Subcutaneous adipose tissue (tissue), 4 donors: ENCODE data around the gene TMA16. TPM values are rescaled to one million over a fixed set of nuclear protein-coding genes. Genes with fewer than 3 reads are reported as not detected.

Experiments used
- total RNA-seq, 4 donors: library from RNA; depleted of rRNA; stranded (reverse); fragments of >200 nt; gene quantifications; one replicate each; pipeline ENCODE4 v1.1.0, GENCODE V29; 2016
- TF ChIP-seq, protein P1 (sequence below): fragments of 450-650 bp; IDR thresholded peaks from one replicate; pipeline ENCODE4 v1.5.1; 2016; ENCODE audit warnings: low read depth, mild to moderate bottlenecking, control low read depth, antibody characterized with exemption, moderate library complexity

The TMA16 gene
- total RNA-seq, 4 donors from 2014 or later = 23.5 to 43.7 (median 28.7) TPM

DNA sequence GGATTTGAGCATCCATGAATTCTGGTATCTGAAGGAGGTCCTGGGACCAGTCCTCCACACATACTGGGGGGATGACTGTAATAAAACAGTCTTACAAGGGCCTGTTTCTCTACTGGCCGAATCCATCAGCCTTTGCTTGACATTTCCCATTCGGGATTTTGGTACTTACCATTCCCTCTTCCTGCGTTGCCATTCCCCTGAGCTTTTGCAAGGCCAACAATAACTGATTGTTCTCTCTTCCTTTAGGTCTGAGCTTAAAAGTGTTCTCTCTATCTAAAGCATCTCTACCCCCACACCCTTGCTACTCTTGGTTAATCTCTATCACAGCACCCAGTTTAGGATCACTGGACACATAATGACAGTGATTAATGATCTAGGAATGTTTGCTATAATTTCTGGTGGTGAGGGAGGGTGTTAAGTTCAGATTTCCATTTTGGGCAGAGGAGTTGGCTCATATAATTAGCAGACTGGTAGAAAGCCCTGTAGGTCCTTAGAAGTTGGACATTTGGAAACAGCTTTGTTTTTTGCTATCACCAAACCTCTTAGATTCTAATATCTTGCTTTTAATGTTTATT is 29.4 kb downstream of the TMA16 start:
- TF ChIP-seq, protein P1, sequence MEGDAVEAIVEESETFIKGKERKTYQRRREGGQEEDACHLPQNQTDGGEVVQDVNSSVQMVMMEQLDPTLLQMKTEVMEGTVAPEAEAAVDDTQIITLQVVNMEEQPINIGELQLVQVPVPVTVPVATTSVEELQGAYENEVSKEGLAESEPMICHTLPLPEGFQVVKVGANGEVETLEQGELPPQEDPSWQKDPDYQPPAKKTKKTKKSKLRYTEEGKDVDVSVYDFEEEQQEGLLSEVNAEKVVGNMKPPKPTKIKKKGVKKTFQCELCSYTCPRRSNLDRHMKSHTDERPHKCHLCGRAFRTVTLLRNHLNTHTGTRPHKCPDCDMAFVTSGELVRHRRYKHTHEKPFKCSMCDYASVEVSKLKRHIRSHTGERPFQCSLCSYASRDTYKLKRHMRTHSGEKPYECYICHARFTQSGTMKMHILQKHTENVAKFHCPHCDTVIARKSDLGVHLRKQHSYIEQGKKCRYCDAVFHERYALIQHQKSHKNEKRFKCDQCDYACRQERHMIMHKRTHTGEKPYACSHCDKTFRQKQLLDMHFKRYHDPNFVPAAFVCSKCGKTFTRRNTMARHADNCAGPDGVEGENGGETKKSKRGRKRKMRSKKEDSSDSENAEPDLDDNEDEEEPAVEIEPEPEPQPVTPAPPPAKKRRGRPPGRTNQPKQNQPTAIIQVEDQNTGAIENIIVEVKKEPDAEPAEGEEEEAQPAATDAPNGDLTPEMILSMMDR = no peak

DNA sequence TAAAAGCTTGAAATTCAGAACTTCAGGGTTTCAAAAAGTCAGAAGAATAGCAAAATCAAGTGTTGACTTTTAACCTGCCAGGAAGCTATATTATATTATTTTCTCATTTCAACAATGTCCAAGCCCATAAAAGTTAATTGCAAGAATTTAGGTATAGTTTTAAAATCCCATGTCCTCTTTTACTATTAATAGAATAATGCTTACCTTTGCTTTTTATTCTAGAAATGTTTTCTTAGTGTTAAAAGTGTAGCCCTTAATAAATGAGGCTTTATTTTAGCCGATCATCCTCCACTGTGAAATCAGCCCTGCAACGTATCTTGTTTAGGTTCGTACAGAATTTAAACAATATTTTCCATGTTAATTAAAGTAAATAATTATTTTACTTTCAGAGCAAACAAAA is 31.5 kb downstream of the TMA16 start:
- TF ChIP-seq, protein P1 = no peak

DNA sequence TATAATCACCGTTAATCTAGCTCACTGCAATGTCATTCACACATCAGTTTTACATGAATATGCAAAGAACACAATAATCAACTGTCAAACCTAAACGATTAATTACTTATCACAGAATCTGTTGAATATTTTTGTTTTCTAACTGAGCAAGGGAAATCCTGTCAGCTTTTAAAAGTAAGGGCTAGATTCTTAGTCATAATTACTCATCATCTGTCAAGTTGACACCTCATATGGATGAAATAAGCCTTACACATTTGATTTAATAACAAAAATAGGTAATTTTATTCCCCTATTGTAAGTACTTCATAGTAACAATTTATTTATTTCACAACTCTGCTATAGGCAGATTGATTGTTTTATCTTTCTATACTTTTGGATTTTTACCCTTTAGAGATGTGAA is 32.7 kb downstream of the TMA16 start:
- TF ChIP-seq, protein P1 = no peak

DNA sequence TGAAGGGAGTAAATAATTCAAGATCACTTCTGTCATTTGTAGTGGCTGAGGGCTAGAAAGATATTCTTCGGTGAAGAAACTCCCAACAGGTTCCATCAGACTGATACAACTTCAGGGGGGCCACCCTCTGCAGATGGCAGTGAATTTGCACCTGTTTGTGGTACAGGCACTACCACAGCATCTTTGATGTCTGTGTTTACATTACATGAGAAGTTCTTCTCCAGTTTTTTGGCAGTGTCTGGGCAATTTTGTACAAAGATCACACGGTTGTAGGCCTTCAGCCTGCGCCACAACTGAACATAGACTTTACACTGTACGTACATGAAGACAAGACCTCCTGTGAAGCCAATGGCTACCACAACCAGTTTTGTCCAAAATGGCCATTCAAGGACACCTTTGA is 34.2 kb downstream of the TMA16 start:
- TF ChIP-seq, protein P1 = no peak

DNA sequence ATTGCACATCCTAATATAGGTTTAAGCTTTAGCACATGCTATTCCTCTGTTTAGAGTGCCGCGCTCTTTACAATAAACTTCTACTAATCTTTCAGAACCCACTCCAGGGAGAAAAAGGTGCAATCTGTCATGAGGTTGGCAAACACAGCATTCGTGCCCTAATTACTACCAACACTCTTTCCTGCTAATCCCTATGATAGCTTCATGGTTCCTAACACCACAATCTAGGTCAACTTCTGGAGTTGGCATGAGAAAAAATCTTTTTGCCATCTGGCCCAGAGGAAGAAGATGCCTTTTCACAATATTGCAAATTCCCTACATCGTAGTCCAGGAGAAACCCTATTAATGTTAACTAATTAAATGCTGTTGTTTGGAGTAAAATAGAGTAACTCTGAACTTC is 39.6 kb downstream of the TMA16 start:
- TF ChIP-seq, protein P1 = no peak

DNA sequence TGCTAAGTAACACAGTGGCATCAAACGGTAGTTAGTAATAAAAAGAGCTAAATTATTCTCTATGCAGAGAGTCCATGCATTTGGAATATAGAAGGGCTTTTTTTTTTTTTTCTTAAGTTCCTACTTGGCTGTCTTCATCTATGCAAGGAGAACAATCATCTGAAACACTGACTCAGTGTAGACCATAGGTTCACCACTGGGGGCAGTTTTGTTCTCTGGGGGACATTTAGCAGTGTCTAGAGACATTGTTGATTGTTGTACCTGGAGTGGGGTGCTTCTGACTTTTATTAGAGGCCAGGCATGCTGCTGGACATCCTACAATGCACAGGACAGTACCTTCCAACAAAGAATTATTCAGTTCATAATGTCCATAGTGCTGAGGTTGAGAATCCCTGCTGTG is 41.2 kb downstream of the TMA16 start:
- TF ChIP-seq, protein P1 = no peak

DNA sequence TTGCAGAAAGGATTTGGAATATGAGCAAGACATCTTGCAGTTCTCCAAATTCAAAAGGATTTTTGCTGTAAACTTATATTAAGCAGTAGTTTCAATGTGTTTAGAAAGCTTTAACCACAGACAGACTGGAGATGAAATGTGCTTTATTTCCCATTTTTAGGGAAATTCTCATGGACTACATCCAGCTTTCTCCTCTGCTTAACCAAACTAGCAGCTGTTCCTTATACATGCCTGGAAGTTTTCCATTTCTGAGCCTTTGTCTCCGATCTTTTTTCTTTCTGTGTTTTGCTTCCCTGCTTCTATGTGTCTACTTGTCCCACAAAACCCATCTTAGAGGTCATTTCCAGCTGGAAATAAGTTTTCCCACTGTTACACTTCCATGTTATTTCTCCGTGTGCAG is 41.6 kb downstream of the TMA16 start:
- TF ChIP-seq, protein P1 = no peak
